ENCODE measurements around the gene CXADR.

CXADR gene

GRCh38 chr21:17542371-17543011 lies 29.6 kb downstream of the CXADR start:
- DNase-seq (ENCODE audit: low spot score) = no peak

GRCh38 chr21:17545007-17545406 lies 32.2 kb downstream of the CXADR start:
- DNase-seq (ENCODE audit: low spot score) = no peak

- DNase-seq (ENCODE audit: low spot score) = no peak
These were observed 35.4 kb downstream of the CXADR start for GRCh38 chr21:17548262-17548661.

GRCh38 chr21:17550671-17551308 lies 37.9 kb downstream of the CXADR start:
- no peak for DNase-seq (ENCODE audit: low spot score)

- DNase-seq (ENCODE audit: low spot score) = no peak
These were observed 39.6 kb downstream of the CXADR start for GRCh38 chr21:17552410-17552809.

GRCh38 chr21:17554120-17554519 lies 41.3 kb downstream of the CXADR start:
- no peak for DNase-seq (ENCODE audit: low spot score)

GRCh38 chr21:17554679-17555465 lies 42.0 kb downstream of the CXADR start:
- DNase-seq (ENCODE audit: low spot score) = no peak

GRCh38 chr21:17560377-17561025 lies 47.7 kb downstream of the CXADR start:
- no peak for DNase-seq (ENCODE audit: low spot score)

GRCh38 chr21:17570786-17571185 lies 57.9 kb downstream of the CXADR start:
- DNase-seq (ENCODE audit: low spot score) = no peak

- no peak for DNase-seq (ENCODE audit: low spot score)
These were observed 59.6 kb downstream of the CXADR start for GRCh38 chr21:17572431-17572830.

- DNase-seq (ENCODE audit: low spot score) = no peak
These were observed 62.2 kb downstream of the CXADR start for GRCh38 chr21:17575076-17575475.

GRCh38 chr21:17576080-17576835 lies 63.4 kb downstream of the CXADR start:
- DNase-seq (ENCODE audit: low spot score) = no peak

- no peak for DNase-seq (ENCODE audit: low spot score)
These were observed 64.9 kb downstream of the CXADR start for GRCh38 chr21:17577701-17578100.

GRCh38 chr21:17578162-17578561 lies 65.3 kb downstream of the CXADR start:
- DNase-seq (ENCODE audit: low spot score) = no peak

GRCh38 chr21:17578876-17579275 lies 66.0 kb downstream of the CXADR start:
- DNase-seq (ENCODE audit: low spot score) = no peak

GRCh38 chr21:17580319-17580718 lies 67.5 kb downstream of the CXADR start:
- DNase-seq (ENCODE audit: low spot score) = no peak

GRCh38 chr21:17583898-17584297 lies 71.1 kb downstream of the CXADR start:
- no peak for DNase-seq (ENCODE audit: low spot score)

- DNase-seq (ENCODE audit: low spot score) = peak; percentile 42
These were observed 73.1 kb downstream of the CXADR start for GRCh38 chr21:17585875-17586450.

- DNase-seq (ENCODE audit: low spot score) = no peak
These were observed 77.6 kb downstream of the CXADR start for GRCh38 chr21:17590430-17590829.

GRCh38 chr21:17597680-17598079 lies 84.8 kb downstream of the CXADR start:
- DNase-seq (ENCODE audit: low spot score) = no peak

- no peak for DNase-seq (ENCODE audit: low spot score)
These were observed 85.6 kb downstream of the CXADR start for GRCh38 chr21:17598437-17598836.

- no peak for DNase-seq (ENCODE audit: low spot score)
These were observed 90.0 kb downstream of the CXADR start for GRCh38 chr21:17602874-17603273.
